Stimulated activated memory B cell treated with anti-CD40 and anti-IgM and Interleukin-4, amounts not matched to agents 10 μg/mL and 1 μg/mL and 100 μg/mL, for 72 hours (primary cell): ENCODE results near the gene ABHD12B.

Experiments used
- ATAC-seq: fragments of 150-1000 bp; cut with Tn5 transposase; 2 replicates; pipeline ENCODE4 v1.10.0; 2021
- H3K27ac Mint-ChIP-seq: one replicate; pipeline ENCODE4 v1.8.0; 2022; ENCODE audit warnings: mild to moderate bottlenecking, mixed read lengths
- H3K27me3 Mint-ChIP-seq: one replicate; pipeline ENCODE4 v1.8.0; 2022; ENCODE audit warnings: mixed read lengths
- H3K36me3 Mint-ChIP-seq: one replicate; pipeline ENCODE4 v1.8.0; 2022; ENCODE audit warnings: mixed read lengths
- H3K4me1 Mint-ChIP-seq: one replicate; pipeline ENCODE4 v1.8.0; 2022; ENCODE audit warnings: mixed read lengths
- H3K4me3 Mint-ChIP-seq: one replicate; pipeline ENCODE4 v1.8.0; 2022; ENCODE audit warnings: mild to moderate bottlenecking, moderate library complexity, mixed read lengths
- H3K9me3 Mint-ChIP-seq: one replicate; pipeline ENCODE4 v1.8.0; 2022; ENCODE audit warnings: mixed read lengths

The ABHD12B gene

GRCh38 chr14:50947446-50947845, 75.6 kb downstream of the ABHD12B start:
- no peak overlapping the region for H3K27ac Mint-ChIP-seq
- peaks cover 13% of the 10 kb centered on the region for H3K27me3 Mint-ChIP-seq
- peaks cover 14% of the 10 kb centered on the region for H3K4me1 Mint-ChIP-seq
- no peak for ATAC-seq
- no peak overlapping the region for H3K4me3 Mint-ChIP-seq
- no peaks in the 10 kb centered on the region for H3K36me3 Mint-ChIP-seq
- H3K9me3 Mint-ChIP-seq, result no peaks in the 10 kb centered on the region

DNA sequence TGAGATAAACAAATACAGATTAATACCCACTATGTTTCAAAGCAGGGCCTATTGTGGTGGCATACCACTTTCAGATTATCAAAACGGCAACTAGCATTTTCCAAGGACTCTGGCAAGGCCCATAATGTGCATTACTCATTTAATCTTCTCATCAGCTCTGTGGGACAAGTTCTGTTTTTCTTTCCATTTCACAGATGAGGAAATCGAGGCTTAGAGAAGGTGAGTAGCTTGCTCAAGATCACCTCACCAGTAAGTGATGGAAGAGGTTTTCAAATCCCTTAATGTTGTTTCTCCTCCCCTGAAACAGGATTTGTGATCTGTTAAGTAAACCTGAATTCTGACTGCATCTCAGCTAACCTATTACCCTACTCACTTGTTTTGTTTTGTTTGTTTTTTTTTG, 76.4 kb downstream of the ABHD12B start:
- Mint-ChIP-seq H3K27ac (no peak overlapping the region), H3K4me1 (peaks cover 12% of the 10 kb centered on the region), H3K36me3 (no peaks in the 10 kb centered on the region), H3K4me3 (no peak overlapping the region), H3K9me3 (no peaks in the 10 kb centered on the region), H3K27me3 (peaks cover 7% of the 10 kb centered on the region)
- no peak for ATAC-seq

DNA sequence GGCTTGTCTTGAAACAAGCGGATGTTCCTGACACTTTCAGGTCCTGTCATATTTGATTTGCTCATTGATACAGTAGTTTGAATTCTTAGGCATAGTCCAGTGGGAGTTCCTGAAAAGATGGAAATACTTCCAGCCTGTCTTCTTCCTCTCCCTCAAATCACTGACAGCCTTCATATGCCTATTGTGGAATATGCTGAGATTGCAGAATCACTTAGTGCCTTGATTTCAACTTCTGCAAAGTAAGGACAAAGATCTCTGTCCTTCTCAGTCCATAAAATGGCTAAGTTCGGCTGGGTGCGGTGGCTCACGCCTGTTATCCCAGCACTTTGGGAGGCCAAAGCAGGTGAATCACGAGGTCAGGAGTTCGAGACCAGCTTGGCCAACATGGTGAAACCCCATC, 79.2 kb downstream of the ABHD12B start:
- Mint-ChIP-seq H3K9me3 (no peaks in the 10 kb centered on the region), H3K4me3 (no peak overlapping the region), H3K27me3 (no peaks in the 10 kb centered on the region), H3K4me1 (no peaks in the 10 kb centered on the region), H3K36me3 (no peaks in the 10 kb centered on the region), H3K27ac (no peak overlapping the region)
- ATAC-seq, result no peak

- H3K4me1 Mint-ChIP-seq, result no peaks in the 10 kb centered on the region
- no peaks in the 10 kb centered on the region for H3K9me3 Mint-ChIP-seq
- ATAC-seq, result no peak
- no peaks in the 10 kb centered on the region for H3K27me3 Mint-ChIP-seq
- H3K27ac Mint-ChIP-seq, result no peak overlapping the region
- H3K4me3 Mint-ChIP-seq, result no peak overlapping the region
- no peaks in the 10 kb centered on the region for H3K36me3 Mint-ChIP-seq
Measured at GRCh38 chr14:50953502-50953901, 81.6 kb downstream of the ABHD12B start.
